Vagina (tissue), 2 donors: ENCODE data around the gene PIEZO1.

ENCODE experiments used
- POLR2AphosphoS5 ChIP-seq, 2 donors: sonication (generic); formaldehyde crosslinking; IDR thresholded peaks; one replicate each; pipeline ENCODE4 v1.9.0; 2017; ENCODE audit warnings: antibody characterized with exemption in 2 of 2, mild to moderate bottlenecking in 2 of 2, low read depth in 1 of 2; ENCODE audit not compliant: insufficient read depth in 1 of 2
- TF ChIP-seq, protein P1 (sequence below), 3 experiments: fragments of 450-650 bp in 2 of 3; fragments of 200-600 bp in 1 of 3; sonication (generic) in 1 of 3; IDR thresholded peaks; one replicate each; pipeline ENCODE4 v1.5.1; 2017 to 2019; ENCODE audit warnings: antibody characterized with exemption in 3 of 3, mild to moderate bottlenecking in 2 of 3, moderate library complexity in 2 of 3

DNA sequence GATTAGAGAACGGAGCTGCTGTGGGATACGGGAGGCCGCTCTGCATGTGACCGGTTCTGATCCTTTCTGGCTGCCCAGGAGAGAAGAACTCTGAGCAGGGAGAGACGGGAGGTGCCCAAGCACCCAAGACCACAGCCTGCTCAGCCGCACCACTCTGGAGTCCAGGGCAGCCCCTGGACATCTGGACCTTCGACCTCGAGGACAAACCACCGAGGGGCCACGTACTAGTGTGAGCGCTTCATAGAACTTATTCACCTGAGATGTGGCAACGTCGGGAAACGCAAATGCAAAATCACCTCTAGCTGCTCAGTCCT lies 84.7 kb downstream of the PIEZO1 start:
- TF ChIP-seq, protein P1, sequence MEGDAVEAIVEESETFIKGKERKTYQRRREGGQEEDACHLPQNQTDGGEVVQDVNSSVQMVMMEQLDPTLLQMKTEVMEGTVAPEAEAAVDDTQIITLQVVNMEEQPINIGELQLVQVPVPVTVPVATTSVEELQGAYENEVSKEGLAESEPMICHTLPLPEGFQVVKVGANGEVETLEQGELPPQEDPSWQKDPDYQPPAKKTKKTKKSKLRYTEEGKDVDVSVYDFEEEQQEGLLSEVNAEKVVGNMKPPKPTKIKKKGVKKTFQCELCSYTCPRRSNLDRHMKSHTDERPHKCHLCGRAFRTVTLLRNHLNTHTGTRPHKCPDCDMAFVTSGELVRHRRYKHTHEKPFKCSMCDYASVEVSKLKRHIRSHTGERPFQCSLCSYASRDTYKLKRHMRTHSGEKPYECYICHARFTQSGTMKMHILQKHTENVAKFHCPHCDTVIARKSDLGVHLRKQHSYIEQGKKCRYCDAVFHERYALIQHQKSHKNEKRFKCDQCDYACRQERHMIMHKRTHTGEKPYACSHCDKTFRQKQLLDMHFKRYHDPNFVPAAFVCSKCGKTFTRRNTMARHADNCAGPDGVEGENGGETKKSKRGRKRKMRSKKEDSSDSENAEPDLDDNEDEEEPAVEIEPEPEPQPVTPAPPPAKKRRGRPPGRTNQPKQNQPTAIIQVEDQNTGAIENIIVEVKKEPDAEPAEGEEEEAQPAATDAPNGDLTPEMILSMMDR (IDR thresholded peaks at IDR 0.05), result no peak
- no peak for TF ChIP-seq POLR2AphosphoS5 (IDR thresholded peaks at IDR 0.05; ENCODE audit: insufficient read depth in 1 of 2, low read depth in 1 of 2)
